Anterior cingulate cortex (tissue), 58 donors: ENCODE results near the gene BIN1.

Experiments
- DNase-seq, 58 donors: peaks; one replicate each; lab custom pipeline; 2025; lab: John Stamatoyannopoulos, UW

BIN1 gene

GRCh38 chr2:127011796-127012195, 95.2 kb downstream of the BIN1 start:
- no peak for DNase-seq

- DNase-seq, result no peak
Measured at GRCh38 chr2:127011231-127011661, 95.7 kb downstream of the BIN1 start.

- no peak for DNase-seq
Measured at GRCh38 chr2:127008265-127009015, 98.5 kb downstream of the BIN1 start.

- DNase-seq, result no peak
Measured at GRCh38 chr2:127007652-127008051, 99.3 kb downstream of the BIN1 start.

GRCh38 chr2:127006962-127007361, 100.0 kb downstream of the BIN1 start:
- no peak for DNase-seq

DNA sequence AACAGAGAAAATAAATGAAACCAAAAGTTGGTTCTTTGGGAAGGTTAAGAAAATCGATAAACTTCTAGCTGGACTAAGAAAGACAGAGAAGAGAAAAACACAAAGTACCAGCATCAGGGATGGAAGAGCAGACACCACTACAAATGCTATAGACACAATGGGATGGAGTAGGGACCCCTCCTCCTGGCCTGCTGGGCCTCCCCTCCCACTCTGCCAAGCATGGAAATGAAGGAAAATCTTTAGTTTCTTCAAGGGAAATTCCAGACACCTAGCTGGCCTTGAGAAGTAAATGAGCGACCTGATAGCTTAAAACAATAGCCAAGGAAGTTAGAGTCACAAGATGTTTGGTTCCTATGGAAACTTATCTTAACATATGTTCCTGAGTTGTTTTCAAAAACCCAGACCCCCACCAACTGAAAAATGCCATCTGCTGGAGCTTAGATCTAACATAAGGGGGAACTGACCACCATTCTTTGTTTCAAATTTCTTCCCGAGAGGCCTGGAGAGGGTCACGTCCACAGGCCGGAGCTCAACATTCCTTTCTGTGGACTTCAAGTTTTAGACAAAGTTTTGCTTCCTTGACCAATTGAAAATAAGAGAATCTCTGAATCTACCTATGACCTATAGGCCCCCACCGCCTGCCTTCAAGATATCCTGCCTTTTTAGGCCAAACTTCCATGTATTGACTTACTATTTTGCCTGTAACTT, 101.9 kb downstream of the BIN1 start:
- no peak for DNase-seq

DNA sequence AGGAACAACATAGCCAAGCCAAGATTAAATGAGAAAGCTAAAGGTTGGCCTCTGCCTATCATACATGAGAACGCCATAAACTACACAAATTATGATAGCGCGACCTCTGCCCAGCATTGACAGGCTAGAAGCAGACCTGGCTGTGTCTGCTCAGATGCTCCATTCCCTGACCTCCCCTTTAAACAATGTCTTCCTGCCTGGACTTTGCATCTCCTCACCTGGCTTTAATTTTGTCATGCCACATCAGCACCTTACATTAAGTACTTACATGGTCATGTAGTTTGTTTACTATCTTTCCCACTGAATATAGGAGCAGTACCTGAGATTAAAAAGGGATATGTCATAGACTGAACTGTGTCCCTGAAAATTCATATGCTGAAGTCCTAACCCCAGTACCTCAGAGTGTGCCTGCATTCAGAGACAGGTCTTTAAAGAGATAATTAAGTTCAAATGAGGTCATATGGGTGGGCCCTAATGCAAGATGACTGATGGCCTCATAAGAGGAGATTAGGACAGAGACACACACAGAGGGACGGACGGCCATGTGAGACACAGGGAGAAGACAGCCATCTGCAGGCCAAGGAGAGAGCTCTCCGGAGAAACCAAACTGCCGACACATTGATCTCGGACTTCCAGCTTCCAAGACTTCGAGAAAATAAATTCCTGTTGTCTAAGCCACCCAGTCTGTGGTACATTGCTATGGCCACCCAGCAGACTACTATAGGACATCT, 103.7 kb downstream of the BIN1 start:
- DNase-seq, result peak in 10 of 58 donors; percentile 7 to 31 (median 12)

GRCh38 chr2:127001751-127002150, 105.2 kb downstream of the BIN1 start:
- no peak for DNase-seq

DNA sequence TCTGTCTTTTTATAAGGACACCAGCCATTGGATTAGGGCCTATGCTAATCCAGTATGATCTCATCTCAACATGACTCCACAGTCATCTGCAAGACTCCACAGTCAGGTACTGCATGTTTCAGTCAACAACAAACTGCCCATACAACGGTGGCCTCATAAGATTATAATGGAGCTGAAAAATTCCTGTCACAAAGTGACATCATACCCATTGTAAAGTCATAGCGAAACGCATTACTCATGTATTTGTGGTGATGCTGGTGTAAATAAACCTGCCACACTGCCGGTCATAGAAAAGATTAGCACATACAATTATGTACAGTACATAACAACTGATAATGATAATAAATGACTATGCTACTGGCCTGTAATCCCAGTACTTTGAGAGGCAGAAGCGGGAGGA, 106.0 kb downstream of the BIN1 start:
- DNase-seq, result no peak

GRCh38 chr2:127000194-127000593, 106.8 kb downstream of the BIN1 start:
- no peak for DNase-seq

GRCh38 chr2:126999106-126999756, 107.7 kb downstream of the BIN1 start:
- DNase-seq, result no peak

GRCh38 chr2:126998486-126998885, 108.5 kb downstream of the BIN1 start:
- no peak for DNase-seq
